Activated naive CD8-positive, alpha-beta T cell treated with anti-CD3 and anti-CD28 coated beads for 36 hours (primary cell): ENCODE data around the gene DLAT. TPM values are rescaled to one million over a fixed set of nuclear protein-coding genes. Genes with fewer than 3 reads are reported as not detected.
"Not testable (repeated sequence)": the region's sequence is repeated elsewhere in the genome, so short reads cannot be mapped to it uniquely, and the experiment has no call there.

ENCODE experiments used
- DNase-seq: peaks from one replicate; pipeline ENCODE4 v3.0.0; 2021
- H3K27ac Mint-ChIP-seq: one replicate; pipeline ENCODE4 v1.8.0; 2022; ENCODE audit warnings: mild to moderate bottlenecking, moderate library complexity, mixed read lengths
- H3K27me3 Mint-ChIP-seq: one replicate; pipeline ENCODE4 v1.8.0; 2022; ENCODE audit warnings: mild to moderate bottlenecking, mixed read lengths
- H3K36me3 Mint-ChIP-seq: one replicate; pipeline ENCODE4 v1.8.0; 2021; ENCODE audit warnings: mild to moderate bottlenecking, mixed read lengths
- H3K4me1 Mint-ChIP-seq: one replicate; pipeline ENCODE4 v1.8.0; 2021; ENCODE audit warnings: mixed read lengths
- H3K4me3 Mint-ChIP-seq: one replicate; pipeline ENCODE4 v1.8.0; 2022; ENCODE audit warnings: mild to moderate bottlenecking, moderate library complexity, mixed read lengths
- H3K9me3 Mint-ChIP-seq: one replicate; pipeline ENCODE4 v1.8.0; 2022; ENCODE audit warnings: mixed read lengths
- total RNA-seq, 2 experiments: library from RNA; stranded (reverse); gene quantifications; one replicate each; pipeline ENCODE4 v1.2.3, GENCODE V29; 2021

Gene DLAT
- total RNA-seq, 2 experiments from 2014 or later: 71.7 to 76.2 TPM

GRCh38 chr11:111996129-111996528, 29.1 kb upstream of the DLAT start:
- Mint-ChIP-seq H3K9me3 (no peaks in the 10 kb centered on the region), H3K36me3 (peaks cover 3% of the 10 kb centered on the region), H3K27ac (no peak overlapping the region), H3K4me1 (no peaks in the 10 kb centered on the region), H3K27me3 (peaks cover 5% of the 10 kb centered on the region), H3K4me3 (no peak overlapping the region)
- DNase-seq: no peak

- not testable (repeated sequence) for H3K27ac Mint-ChIP-seq
These were observed 28.5 kb upstream of the DLAT start for GRCh38 chr11:111996669-111997068.

GRCh38 chr11:111999111-111999510, 26.1 kb upstream of the DLAT start:
- H3K4me1 Mint-ChIP-seq: no peaks in the 10 kb centered on the region
- peaks cover 5% of the 10 kb centered on the region for H3K27me3 Mint-ChIP-seq
- H3K4me3 Mint-ChIP-seq: no peak overlapping the region
- H3K36me3 Mint-ChIP-seq: peaks cover 2% of the 10 kb centered on the region
- no peaks in the 10 kb centered on the region for H3K9me3 Mint-ChIP-seq
- no peak for DNase-seq
- H3K27ac Mint-ChIP-seq: no peak overlapping the region

More at GRCh38 chr11:111996669-111997068, 28.5 kb upstream of the DLAT start:
- DNase-seq, H3K9me3 Mint-ChIP-seq, H3K36me3 Mint-ChIP-seq, H3K4me1 Mint-ChIP-seq, H3K27me3 Mint-ChIP-seq, H3K4me3 Mint-ChIP-seq: not testable (repeated sequence)

GRCh38 chr11:112000703-112001102, 24.5 kb upstream of the DLAT start:
- Mint-ChIP-seq H3K27me3 (peaks cover 5% of the 10 kb centered on the region), H3K4me1 (no peaks in the 10 kb centered on the region)

GRCh38 chr11:112002491-112003216, 22.6 kb upstream of the DLAT start:
- no peak for DNase-seq
- no peak overlapping the region for H3K4me3 Mint-ChIP-seq
- H3K9me3 Mint-ChIP-seq: no peaks in the 10 kb centered on the region
- H3K27me3 Mint-ChIP-seq: peaks cover 5% of the 10 kb centered on the region
- H3K27ac Mint-ChIP-seq: no peak overlapping the region
- H3K4me1 Mint-ChIP-seq: no peaks in the 10 kb centered on the region
- H3K36me3 Mint-ChIP-seq: peaks cover 7% of the 10 kb centered on the region

More at GRCh38 chr11:112000703-112001102, 24.5 kb upstream of the DLAT start:
- Mint-ChIP-seq H3K9me3 (no peaks in the 10 kb centered on the region), H3K27ac (no peak overlapping the region), H3K4me3 (no peak overlapping the region), H3K36me3 (peaks cover 7% of the 10 kb centered on the region)
- no peak for DNase-seq

GRCh38 chr11:112004389-112004788, 20.8 kb upstream of the DLAT start:
- Mint-ChIP-seq H3K36me3 (peaks cover 7% of the 10 kb centered on the region), H3K4me3 (no peak overlapping the region), H3K27ac (no peak overlapping the region), H3K4me1 (no peaks in the 10 kb centered on the region), H3K27me3 (peaks cover 11% of the 10 kb centered on the region), H3K9me3 (no peaks in the 10 kb centered on the region)
- peak; percentile 21 for DNase-seq

- Mint-ChIP-seq H3K9me3 (no peaks in the 10 kb centered on the region), H3K27me3 (peaks cover 7% of the 10 kb centered on the region), H3K4me3 (no peak overlapping the region), H3K27ac (no peak overlapping the region), H3K4me1 (no peaks in the 10 kb centered on the region), H3K36me3 (peaks cover 5% of the 10 kb centered on the region)
- DNase-seq: no peak
These were observed 19.6 kb upstream of the DLAT start for GRCh38 chr11:112005422-112006094.

GRCh38 chr11:112006095-112006441, 19.1 kb upstream of the DLAT start:
- not testable (repeated sequence) for H3K9me3 Mint-ChIP-seq, H3K4me1 Mint-ChIP-seq, H3K27ac Mint-ChIP-seq, H3K36me3 Mint-ChIP-seq, H3K27me3 Mint-ChIP-seq, DNase-seq, H3K4me3 Mint-ChIP-seq

- H3K4me1 Mint-ChIP-seq, H3K4me3 Mint-ChIP-seq, H3K9me3 Mint-ChIP-seq, DNase-seq, H3K36me3 Mint-ChIP-seq, H3K27me3 Mint-ChIP-seq, H3K27ac Mint-ChIP-seq: not testable (repeated sequence)
These were observed 13.8 kb upstream of the DLAT start for GRCh38 chr11:112011451-112011850.

- H3K36me3 Mint-ChIP-seq: no peaks in the 10 kb centered on the region
- no peak for DNase-seq
These were observed 12.3 kb upstream of the DLAT start for GRCh38 chr11:112012874-112013273.

GRCh38 chr11:112013497-112014164, 11.6 kb upstream of the DLAT start:
- no peak for DNase-seq
- Mint-ChIP-seq H3K9me3 (no peaks in the 10 kb centered on the region), H3K27me3 (peaks cover under 1% of the 10 kb centered on the region), H3K4me1 (no peaks in the 10 kb centered on the region), H3K36me3 (no peaks in the 10 kb centered on the region), H3K4me3 (no peak overlapping the region), H3K27ac (no peak overlapping the region)

More at GRCh38 chr11:112012874-112013273, 12.3 kb upstream of the DLAT start:
- Mint-ChIP-seq H3K27me3 (peaks cover 5% of the 10 kb centered on the region), H3K27ac (no peak overlapping the region), H3K9me3 (no peaks in the 10 kb centered on the region), H3K4me3 (no peak overlapping the region), H3K4me1 (no peaks in the 10 kb centered on the region)

- no peaks in the 10 kb centered on the region for H3K27me3 Mint-ChIP-seq
- no peaks in the 10 kb centered on the region for H3K4me1 Mint-ChIP-seq
- no peak overlapping the region for H3K27ac Mint-ChIP-seq
- no peak for DNase-seq
- H3K36me3 Mint-ChIP-seq: no peaks in the 10 kb centered on the region
- H3K4me3 Mint-ChIP-seq: no peak overlapping the region
- H3K9me3 Mint-ChIP-seq: no peaks in the 10 kb centered on the region
These were observed 9.0 kb upstream of the DLAT start for GRCh38 chr11:112016088-112016764.

- no peak overlapping the region for H3K4me3 Mint-ChIP-seq
- H3K9me3 Mint-ChIP-seq: no peaks in the 10 kb centered on the region
- H3K36me3 Mint-ChIP-seq: no peaks in the 10 kb centered on the region
- no peaks in the 10 kb centered on the region for H3K27me3 Mint-ChIP-seq
- no peaks in the 10 kb centered on the region for H3K4me1 Mint-ChIP-seq
- DNase-seq: no peak
- no peak overlapping the region for H3K27ac Mint-ChIP-seq
These were observed 8.3 kb upstream of the DLAT start for GRCh38 chr11:112016765-112017376.

- H3K27me3 Mint-ChIP-seq: no peaks in the 10 kb centered on the region
- H3K9me3 Mint-ChIP-seq: no peaks in the 10 kb centered on the region
- peaks cover 2% of the 10 kb centered on the region for H3K4me1 Mint-ChIP-seq
- no peaks in the 10 kb centered on the region for H3K36me3 Mint-ChIP-seq
- no peak overlapping the region for H3K4me3 Mint-ChIP-seq
- DNase-seq: no peak
- no peak overlapping the region for H3K27ac Mint-ChIP-seq
These were observed 7.7 kb upstream of the DLAT start for GRCh38 chr11:112017538-112017937.

GRCh38 chr11:112019066-112019465, 6.1 kb upstream of the DLAT start:
- Mint-ChIP-seq H3K36me3 (peaks cover 4% of the 10 kb centered on the region), H3K9me3 (no peaks in the 10 kb centered on the region), H3K4me3 (no peak overlapping the region), H3K27me3 (no peaks in the 10 kb centered on the region), H3K4me1 (peaks cover 11% of the 10 kb centered on the region), H3K27ac (no peak overlapping the region)
- DNase-seq: no peak
